Muscle layer of duodenum (tissue), 2 donors: ENCODE measurements around the gene PPTC7.
"Not testable (repeated sequence)": the region's sequence is repeated elsewhere in the genome, so short reads cannot be mapped to it uniquely, and the experiment has no call there.

ENCODE experiments used
- H3K27ac ChIP-seq: one replicate; pipeline ENCODE4 v1.7.0; 2013; ENCODE audit warnings: mild to moderate bottlenecking, low read length
- H3K27me3 ChIP-seq: one replicate; pipeline ENCODE4 v1.7.0; 2013; ENCODE audit warnings: low read depth, mild to moderate bottlenecking, control low read depth, low read length
- H3K36me3 ChIP-seq, 2 donors: one replicate each; pipeline ENCODE4 v1.7.0; 2013; ENCODE audit warnings: low read length in 2 of 2, control low read depth in 1 of 2, mild to moderate bottlenecking in 1 of 2; ENCODE audit not compliant: insufficient read depth in 2 of 2, control insufficient read depth in 1 of 2
- H3K4me1 ChIP-seq, 2 donors: one replicate each; pipeline ENCODE4 v1.7.0; 2013; ENCODE audit warnings: low read length in 2 of 2, mild to moderate bottlenecking in 2 of 2, control low read depth in 1 of 2, moderate library complexity in 1 of 2; ENCODE audit not compliant: insufficient read depth in 2 of 2, control insufficient read depth in 1 of 2
- H3K4me3 ChIP-seq, 2 donors: one replicate each; pipeline ENCODE4 v1.7.0; 2013; ENCODE audit warnings: low read length in 2 of 2, low read depth in 1 of 2, mild to moderate bottlenecking in 1 of 2
- H3K9me3 ChIP-seq, 2 donors: one replicate each; pipeline ENCODE4 v1.7.0; 2013; ENCODE audit warnings: low read length in 2 of 2, control low read depth in 1 of 2, mild to moderate bottlenecking in 1 of 2; ENCODE audit not compliant: control insufficient read depth in 1 of 2
- donor health status: healthy.

PPTC7 gene

GRCh38 chr12:110545259-110545658, 37.9 kb downstream of the PPTC7 start:
- Histone ChIP-seq H3K27ac (peak overlapping the region; percentile 53), H3K4me1 (peaks cover 4 to 43% of the 10 kb centered on the region in 2 donors)
- not testable (repeated sequence) for H3K36me3 ChIP-seq, H3K4me3 ChIP-seq, H3K27me3 ChIP-seq, H3K9me3 ChIP-seq

- peak overlapping the region in 1 of 2 donors; percentile 40 for H3K4me3 ChIP-seq
- H3K4me1 ChIP-seq, result peaks cover 4 to 35% of the 10 kb centered on the region in 2 donors
Measured at GRCh38 chr12:110543965-110544364, 39.2 kb downstream of the PPTC7 start.

GRCh38 chr12:110543252-110543959, 39.7 kb downstream of the PPTC7 start:
- peaks cover 3 to 13% of the 10 kb centered on the region in 2 donors for H3K36me3 ChIP-seq
- H3K27me3 ChIP-seq, result no peaks in the 10 kb centered on the region
- peak overlapping the region in 1 of 2 donors; percentile 40 for H3K4me3 ChIP-seq
- H3K4me1 ChIP-seq, result peaks cover 2 to 34% of the 10 kb centered on the region in 2 donors
- H3K9me3 ChIP-seq, result no peaks in the 10 kb centered on the region
- peak overlapping the region; percentile 67 for H3K27ac ChIP-seq

More at GRCh38 chr12:110543965-110544364, 39.2 kb downstream of the PPTC7 start:
- H3K27ac ChIP-seq, result peak overlapping the region; percentile 67
- H3K9me3 ChIP-seq, result no peaks in the 10 kb centered on the region
- H3K36me3 ChIP-seq, result peaks cover 3 to 8% of the 10 kb centered on the region in 2 donors
- H3K27me3 ChIP-seq, result no peaks in the 10 kb centered on the region

- Histone ChIP-seq H3K27ac (no peak overlapping the region), H3K4me3 (no peak overlapping the region), H3K36me3 (peaks cover 11 to 34% of the 10 kb centered on the region in 2 donors), H3K9me3 (no peaks in the 10 kb centered on the region), H3K27me3 (no peaks in the 10 kb centered on the region), H3K4me1 (peaks cover 0 to 21% of the 10 kb centered on the region in 2 donors)
Measured at GRCh38 chr12:110540048-110540447, 43.1 kb downstream of the PPTC7 start.

GRCh38 chr12:110538869-110539622, 44.1 kb downstream of the PPTC7 start:
- Histone ChIP-seq H3K36me3 (peaks cover 11 to 34% of the 10 kb centered on the region in 2 donors), H3K4me1 (peaks cover 0 to 23% of the 10 kb centered on the region in 2 donors), H3K9me3 (no peaks in the 10 kb centered on the region), H3K27me3 (no peaks in the 10 kb centered on the region), H3K4me3 (no peak overlapping the region), H3K27ac (peak overlapping the region; percentile 84)

- H3K27ac ChIP-seq, result peak overlapping the region; percentile 84
- H3K4me3 ChIP-seq, result no peak overlapping the region
- H3K27me3 ChIP-seq, result no peaks in the 10 kb centered on the region
- H3K9me3 ChIP-seq, result no peaks in the 10 kb centered on the region
- H3K36me3 ChIP-seq, result peaks cover 11 to 33% of the 10 kb centered on the region in 2 donors
- peaks cover under 1 to 20% of the 10 kb centered on the region in 2 donors for H3K4me1 ChIP-seq
Measured at GRCh38 chr12:110537605-110538409, 45.3 kb downstream of the PPTC7 start.

GRCh38 chr12:110536834-110537604, 46.1 kb downstream of the PPTC7 start:
- Histone ChIP-seq H3K27ac (peak overlapping the region; percentile 84), H3K36me3 (peaks cover 11 to 33% of the 10 kb centered on the region in 2 donors), H3K9me3 (no peaks in the 10 kb centered on the region), H3K4me1 (peaks cover 5 to 22% of the 10 kb centered on the region in 2 donors), H3K4me3 (no peak overlapping the region), H3K27me3 (no peaks in the 10 kb centered on the region)

GRCh38 chr12:110534811-110535210, 48.3 kb downstream of the PPTC7 start:
- Histone ChIP-seq H3K36me3 (peaks cover 11 to 33% of the 10 kb centered on the region in 2 donors), H3K9me3 (no peaks in the 10 kb centered on the region), H3K4me1 (peaks cover 6 to 36% of the 10 kb centered on the region in 2 donors), H3K27ac (peak overlapping the region; percentile 33), H3K27me3 (no peaks in the 10 kb centered on the region), H3K4me3 (no peak overlapping the region)

GRCh38 chr12:110533607-110534006, 49.5 kb downstream of the PPTC7 start:
- Histone ChIP-seq H3K27ac (peak overlapping the region; percentile 54), H3K27me3 (no peaks in the 10 kb centered on the region), H3K36me3 (peaks cover 8 to 26% of the 10 kb centered on the region in 2 donors), H3K4me1 (peaks cover 6 to 36% of the 10 kb centered on the region in 2 donors), H3K4me3 (no peak overlapping the region), H3K9me3 (no peaks in the 10 kb centered on the region)

GRCh38 chr12:110532644-110533043, 50.5 kb downstream of the PPTC7 start:
- Histone ChIP-seq H3K27me3 (no peaks in the 10 kb centered on the region), H3K4me1 (peaks cover 6 to 36% of the 10 kb centered on the region in 2 donors), H3K4me3 (no peak overlapping the region), H3K27ac (peak overlapping the region; percentile 25), H3K36me3 (peaks cover 8 to 17% of the 10 kb centered on the region in 2 donors), H3K9me3 (no peaks in the 10 kb centered on the region)
